NCI-H187 (cell line): ENCODE measurements around the gene PASK.

Experiments used
- DNase-seq, 2 experiments: peaks; one replicate each; lab custom pipeline; 2025; lab: John Stamatoyannopoulos, UW

The PASK gene

DNA sequence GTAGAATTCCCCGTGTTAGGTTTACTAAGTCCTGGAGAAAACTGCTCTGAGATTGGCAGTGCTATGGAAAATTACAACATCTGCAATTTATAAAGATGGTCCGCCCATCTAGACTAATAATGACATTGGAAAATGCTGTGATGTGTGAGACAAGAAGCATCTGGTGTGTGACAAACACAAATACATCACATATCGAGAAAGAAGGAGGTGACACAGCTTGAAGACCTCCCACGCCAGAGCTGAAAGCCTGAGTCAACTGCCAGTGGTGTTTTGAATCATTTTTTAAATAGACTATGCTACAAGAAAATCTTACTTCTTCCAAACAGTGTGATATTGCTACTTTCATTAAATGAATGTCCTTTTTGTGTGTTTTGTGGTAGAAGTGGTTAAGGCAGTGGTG lies 30.6 kb upstream of the PASK start:
- no peak for DNase-seq

DNA sequence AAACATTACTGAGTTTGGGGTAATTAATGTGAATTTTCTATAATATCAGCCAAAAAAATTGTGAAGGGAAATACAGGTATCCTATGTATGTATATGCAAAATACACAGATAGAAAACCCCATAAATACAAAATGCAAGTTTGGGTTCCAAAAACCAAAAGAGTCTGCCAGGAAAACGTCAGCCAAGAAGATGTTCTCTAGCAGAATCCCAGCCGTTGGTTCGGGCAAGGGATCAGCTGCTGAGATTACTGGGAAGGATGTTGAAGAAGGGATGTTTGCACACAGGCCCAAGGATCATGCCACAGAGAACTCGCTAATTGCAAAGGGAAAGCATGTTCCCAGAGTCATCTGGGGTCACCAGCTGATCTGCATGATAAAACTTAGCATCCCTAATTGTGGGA lies 29.7 kb upstream of the PASK start:
- DNase-seq = no peak

DNA sequence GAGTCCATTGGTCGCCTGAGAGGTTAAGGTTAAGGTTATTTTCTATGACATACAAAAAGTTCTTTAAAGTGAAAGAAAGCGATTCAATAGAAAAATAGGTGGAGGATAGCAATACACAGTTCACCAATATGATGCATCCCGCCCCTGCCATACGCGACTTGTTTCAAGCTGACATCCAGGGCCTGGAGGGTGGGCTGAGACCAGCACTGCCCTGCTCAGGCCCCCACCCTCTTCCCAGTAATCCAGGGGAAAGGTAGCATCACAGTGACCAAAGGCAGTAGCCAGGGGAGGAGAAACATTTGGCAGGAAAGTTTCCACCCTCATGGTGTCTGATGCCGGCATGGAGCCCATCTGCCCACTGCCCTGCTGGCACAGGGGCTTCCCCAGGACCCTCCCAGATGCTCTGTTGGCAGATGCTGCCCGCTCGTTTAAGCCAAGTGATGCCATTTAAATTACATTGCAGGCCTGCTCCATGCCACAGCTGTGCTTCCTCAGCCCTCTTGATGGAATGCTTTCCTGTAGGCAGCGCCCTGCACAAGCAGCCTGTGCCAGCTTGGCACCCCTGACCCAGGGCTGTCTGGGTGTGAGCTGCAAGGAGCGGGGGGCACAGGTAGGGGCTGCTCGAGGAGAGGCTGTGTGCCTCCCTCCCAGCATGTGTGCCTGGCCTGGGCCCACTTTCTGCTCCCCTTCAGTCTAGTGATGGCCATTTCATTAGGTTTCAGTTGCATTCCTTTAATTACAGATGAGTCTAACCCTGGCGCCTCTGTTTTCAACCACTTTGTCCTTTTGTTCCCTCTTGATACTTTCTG lies 28.5 kb upstream of the PASK start:
- no peak for DNase-seq

DNA sequence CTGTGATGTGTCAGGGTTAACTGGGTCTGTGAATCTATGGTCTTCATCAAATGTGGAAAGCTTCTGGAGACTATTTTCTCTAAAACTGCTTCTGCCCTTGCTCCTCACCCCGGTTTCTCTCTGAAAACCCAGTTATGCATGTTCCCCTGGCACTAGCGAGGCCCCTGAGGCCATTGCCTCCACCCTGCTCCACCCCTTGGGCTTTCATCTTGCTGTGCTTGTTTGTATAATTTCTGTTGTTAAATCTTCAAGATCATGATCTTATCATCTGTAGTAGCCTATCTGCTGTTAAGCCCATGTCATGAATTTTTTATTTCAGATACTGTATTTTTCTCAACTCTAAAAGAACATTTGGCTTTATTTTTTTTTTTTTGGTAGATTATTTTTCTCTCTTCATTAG lies 24.3 kb upstream of the PASK start:
- DNase-seq = no peak

DNA sequence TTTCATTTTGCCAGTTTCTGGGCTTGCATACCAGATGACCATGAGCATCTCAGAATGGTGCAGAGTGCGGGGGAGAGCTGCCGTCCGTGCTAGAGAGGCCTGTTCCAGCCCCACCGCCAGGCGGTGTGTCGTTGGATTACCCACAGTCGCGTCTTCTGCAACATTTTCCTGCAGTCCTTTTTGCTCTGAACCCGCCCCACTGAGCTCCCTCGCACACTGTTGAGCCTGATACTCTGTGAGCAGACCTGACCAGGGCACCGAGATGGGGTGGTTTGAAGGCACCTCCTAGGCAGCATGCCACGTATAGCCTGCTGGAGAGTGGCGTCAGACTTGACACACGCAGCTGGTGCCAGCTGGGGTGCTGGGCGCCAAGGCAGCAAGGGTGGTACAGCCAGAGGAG lies 19.1 kb upstream of the PASK start:
- no peak for DNase-seq

DNA sequence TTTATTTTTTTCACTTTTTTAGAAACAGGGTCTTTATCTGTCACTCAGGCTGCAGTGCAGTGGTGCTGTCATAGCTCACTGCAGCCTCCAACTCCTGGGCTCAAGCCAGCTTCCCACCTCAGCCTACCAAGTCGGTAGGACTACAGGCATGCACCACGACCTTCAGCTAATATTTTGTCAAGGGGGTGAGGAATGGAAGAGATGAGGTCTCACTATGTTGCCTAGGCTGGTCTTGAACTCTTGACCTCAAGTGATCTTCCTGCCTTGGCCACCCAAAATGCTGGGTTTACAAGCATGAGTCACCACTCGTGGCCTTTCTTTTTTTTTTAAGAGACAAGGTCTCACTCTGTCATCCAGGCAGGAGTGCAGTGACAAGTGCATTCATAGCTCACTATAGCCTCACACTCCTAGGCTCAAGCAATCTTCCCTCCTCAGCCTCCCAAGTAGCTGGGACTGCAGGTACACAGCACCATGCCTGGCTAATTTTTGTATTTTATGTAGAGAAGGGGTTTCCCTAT lies 14.4 kb upstream of the PASK start:
- DNase-seq = no peak

DNA sequence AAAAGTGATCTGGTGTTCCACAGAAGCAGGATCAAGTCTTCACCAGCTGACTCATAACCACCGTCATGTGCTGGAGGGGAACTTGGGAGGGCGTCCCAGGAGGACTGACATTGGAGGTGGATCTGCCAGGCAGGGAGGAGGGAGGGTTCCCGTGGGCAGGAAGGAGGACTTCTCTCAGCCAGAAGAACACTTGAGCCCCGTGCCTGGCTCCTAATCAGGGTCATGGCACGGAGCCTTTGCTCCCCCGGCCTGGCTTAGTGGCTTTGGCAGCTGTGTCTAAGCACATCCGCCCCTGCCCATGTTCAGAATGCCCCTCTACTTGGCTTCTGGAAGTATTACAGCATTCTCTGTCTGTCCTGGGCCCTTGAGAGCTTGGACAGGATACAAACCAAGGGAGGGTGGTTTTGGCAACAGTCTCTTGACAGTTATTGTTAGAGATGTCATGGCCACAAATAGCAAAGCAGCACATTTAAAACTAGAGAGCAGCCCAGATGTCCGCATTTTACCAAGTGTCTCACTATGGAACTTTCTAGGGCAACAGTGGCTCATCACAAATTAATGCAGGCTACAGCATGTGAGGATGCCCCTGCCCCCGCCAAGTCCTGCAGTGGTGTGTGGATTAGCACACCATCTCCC lies 12.5 kb upstream of the PASK start:
- DNase-seq = no peak

DNA sequence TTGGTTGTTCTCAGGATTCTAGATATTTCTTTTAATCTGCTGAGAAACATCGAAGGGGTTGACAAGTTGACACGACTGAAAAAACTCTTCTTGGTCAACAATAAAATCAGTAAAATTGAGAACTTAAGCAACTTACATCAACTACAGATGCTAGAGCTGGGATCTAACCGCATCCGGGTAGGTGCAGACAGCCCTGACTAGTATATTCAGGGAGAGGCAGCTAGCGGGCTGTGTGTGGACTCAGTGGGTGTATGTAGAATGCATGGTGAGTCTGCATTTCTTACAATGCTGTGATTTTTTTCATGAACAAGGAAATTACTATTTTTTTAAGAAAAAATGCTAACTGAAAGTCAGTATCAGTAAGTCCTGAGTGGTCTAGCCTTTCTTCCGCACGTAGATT lies 11.0 kb upstream of the PASK start:
- no peak for DNase-seq

DNA sequence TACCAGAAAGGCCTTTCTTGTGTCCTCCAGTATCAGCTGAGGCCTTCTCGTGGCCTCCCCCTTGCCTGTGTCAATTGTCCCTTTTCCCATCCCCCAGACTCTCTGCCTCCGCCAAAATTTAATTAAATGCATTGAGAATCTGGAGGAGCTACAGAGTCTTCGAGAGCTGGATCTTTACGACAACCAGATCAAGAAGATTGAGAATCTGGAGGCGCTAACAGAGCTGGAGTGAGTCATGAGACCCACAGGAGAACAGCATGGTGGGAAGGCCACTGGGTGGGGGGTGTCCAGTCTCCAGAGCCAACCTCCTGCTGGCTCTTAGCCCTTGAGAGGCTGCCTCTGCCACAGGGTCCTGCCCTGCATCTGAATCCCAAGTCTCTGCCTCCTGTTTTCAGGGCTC lies 9.8 kb upstream of the PASK start:
- DNase-seq = no peak

DNA sequence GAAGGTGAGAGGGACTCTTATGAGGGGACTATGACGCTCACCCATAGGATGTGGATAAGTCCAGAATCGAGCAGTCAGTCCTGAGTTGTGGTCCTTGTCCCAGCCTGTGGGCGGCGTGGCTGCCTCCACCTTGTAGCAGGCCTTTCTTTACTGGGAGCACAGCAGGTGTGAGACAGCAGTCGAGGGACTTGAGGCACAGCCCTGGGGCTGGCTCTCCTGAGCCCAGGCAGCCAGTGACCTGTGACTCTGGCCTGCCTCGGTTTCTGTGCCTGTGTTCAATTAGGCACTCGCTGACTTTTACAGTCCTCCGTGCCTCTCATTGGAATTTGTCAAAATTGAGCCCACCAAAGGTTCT lies 9.3 kb upstream of the PASK start:
- DNase-seq = no peak

DNA sequence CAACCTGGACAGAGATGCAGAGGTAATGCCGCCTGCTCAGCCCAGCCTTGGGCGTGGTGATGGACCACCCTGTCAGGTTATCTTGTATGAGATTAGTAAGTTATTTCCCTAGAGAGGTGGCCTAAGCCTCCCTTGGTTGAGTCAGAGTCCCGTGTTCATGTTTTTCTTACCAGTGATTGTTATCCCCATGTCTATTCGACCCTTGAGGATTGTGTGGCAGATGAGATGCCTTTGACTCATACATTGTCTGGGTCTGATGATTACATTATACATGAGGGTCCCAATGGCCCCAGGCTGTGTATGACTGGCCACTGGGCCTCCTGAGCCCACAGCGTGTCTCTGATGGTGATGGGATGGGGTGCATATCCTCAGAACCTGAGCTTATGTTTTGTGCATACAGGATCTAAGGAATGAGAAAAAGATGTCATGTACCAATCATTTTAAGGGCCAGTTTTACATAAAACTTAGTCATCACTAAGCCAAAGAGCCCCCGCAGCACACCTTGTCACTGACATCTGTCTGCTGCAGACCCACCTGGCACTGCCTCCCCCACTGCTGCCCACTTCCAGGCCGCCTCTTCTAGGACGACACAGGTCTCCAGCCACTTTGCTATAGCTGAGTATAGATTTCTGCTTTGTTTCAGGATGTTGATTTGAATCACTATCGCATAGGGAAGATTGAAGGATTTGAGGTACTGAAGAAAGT lies 8.7 kb upstream of the PASK start:
- DNase-seq = no peak

DNA sequence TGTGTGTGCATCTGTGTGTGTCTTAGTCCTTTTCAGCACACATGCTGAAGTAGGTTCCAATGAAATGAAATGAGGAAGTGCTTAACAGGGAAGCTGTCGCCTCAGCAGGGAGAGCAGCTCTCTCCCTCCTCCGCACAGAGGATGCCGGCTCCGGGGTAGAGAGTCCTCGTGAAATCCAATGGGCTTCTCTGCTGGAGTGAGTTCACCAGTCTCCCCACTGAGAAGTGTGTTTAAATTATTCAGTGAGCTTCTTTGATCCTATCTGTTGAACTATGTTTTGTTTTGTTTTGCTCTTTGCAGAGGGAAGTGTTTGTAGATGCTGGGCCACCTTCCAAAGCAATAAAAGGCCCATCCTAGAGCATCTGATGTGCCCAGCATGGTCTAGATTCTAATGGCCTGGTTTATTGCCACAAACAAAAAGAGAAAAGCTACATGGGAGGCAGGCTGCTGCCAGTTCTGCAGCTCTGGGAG lies 7.7 kb upstream of the PASK start:
- DNase-seq = no peak

DNA sequence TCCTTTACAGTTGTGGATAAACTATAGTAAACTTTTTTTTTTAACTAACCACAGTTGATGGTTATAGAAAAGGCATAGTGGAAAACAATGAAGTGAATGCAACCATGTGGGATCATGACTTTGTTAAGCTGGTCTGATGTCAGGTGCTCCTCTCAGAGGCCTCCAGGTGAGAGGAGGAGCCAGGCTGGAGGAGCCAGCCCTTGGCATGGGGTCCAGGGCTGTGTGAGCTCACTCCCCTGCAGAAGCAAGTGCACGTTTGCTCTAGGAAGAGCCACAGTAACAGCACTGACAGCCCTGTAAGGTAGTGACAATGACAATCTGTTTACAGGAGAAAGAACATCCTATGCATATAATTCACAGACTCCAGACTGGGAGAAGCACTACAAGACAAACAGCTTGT lies 6.7 kb upstream of the PASK start:
- no peak for DNase-seq

DNA sequence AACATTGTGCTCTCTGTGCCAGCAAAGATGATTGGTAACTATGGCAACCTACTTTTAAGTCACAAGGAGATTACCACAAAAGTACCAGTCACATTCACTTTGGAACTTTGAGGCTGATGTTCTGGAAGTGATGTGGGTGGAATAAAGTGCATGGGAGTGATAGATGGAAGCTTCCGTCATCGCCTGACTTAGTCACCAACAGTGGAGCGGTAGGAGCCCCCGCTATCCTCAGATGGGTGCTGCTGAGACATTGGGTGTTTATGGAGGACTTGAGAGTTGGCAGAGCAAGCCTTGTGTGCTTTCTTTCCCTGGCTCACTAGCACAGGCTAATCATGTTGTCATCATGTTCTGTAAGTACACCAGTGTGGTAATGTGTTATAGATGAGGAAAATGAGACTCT lies 5.6 kb upstream of the PASK start:
- DNase-seq = no peak

DNA sequence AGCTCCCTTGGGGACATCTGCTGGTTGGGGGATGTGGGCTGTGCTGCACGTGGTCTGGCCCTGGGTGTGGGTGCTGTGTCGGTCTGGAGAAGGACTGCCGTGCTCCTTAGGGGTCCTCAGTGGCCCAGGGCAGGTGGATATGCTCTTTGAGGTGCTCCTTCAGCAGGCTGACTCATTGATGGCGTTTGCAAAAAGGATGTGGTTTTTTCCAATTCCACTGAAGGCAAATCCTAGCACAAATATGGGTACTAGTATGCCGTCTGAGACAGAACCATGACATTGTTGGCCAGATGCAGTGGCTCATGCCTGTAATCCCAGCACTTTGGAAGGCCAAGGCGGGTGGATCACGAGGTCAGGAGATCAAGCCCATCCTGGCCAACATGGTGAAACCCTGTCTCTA lies 4.3 kb upstream of the PASK start:
- DNase-seq = no peak

DNA sequence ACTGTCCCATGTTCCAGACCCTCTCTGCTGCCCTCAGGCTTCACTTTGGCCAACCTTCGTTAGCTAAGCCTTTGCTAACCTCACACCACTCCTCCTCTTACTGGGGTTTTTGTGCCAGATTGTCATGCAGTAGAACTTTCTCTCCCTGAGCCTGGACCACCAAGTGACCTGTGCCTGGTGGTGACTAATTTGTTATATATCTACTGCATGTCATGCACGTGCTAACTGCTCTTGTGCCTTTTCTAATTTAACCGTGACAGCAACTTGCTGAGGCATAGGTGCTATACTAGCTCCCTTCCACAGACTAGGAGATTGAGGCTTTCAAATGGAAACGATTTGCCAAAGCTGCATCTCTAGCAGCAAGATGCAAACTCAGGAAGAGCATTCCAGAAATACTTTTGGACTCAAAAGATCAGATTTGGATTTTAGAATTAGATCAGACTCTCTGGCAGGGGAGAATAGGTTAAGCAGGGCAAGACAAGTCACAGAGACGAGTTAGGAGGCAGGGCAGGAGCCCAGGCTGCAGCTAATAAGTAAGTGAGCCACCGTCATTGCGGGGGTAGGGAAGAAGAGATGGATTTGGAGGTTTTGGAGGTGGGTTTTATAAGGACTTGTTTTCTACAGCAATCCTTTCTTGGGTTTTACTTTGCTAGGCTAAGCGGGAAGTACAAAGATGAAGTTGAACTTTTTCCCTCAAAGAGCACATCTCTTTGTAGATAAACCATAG lies 2.8 kb upstream of the PASK start:
- DNase-seq = no peak

DNA sequence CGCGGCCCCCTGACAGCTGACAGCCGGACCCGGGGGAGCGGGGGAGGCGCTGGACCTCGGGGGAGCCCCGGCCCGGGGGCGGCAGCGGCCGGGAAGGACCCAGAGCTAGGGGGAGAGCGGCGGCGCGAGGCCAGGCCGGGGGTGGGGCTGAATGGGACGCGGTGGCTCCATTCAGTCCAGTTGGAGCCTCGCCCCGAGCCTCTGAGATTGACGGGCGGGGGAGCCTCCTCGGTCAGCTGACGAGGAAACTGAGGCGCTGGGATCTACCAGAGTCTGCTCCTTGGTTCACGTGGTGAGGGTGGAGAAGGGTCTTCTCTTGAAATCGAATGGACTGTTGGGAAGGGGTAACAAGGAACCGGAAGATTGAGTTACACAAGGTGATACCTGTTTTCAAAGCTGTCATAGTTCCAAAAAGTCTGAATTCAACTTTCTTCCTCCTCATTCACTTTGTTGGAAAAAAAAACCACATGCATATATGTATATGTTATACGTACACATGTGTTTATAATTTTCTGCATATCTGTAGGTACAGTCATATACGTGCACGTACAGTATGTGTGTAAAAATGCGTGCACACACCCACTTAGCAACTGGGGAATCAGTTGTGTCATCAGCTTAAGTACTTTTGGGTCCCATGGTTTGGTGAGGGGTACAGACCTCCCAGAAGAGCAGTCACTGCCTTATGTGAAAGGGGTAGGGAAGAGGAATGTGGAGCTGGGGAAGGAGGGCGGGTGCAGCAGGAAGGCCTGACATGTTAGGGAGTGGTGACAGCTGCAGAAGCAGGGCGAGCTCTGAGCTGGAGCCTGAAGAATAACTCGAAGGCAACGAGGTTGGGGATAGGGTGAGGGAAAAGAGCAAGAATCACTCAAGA lies 1.6 kb upstream of the PASK start:
- DNase-seq = no peak

DNA sequence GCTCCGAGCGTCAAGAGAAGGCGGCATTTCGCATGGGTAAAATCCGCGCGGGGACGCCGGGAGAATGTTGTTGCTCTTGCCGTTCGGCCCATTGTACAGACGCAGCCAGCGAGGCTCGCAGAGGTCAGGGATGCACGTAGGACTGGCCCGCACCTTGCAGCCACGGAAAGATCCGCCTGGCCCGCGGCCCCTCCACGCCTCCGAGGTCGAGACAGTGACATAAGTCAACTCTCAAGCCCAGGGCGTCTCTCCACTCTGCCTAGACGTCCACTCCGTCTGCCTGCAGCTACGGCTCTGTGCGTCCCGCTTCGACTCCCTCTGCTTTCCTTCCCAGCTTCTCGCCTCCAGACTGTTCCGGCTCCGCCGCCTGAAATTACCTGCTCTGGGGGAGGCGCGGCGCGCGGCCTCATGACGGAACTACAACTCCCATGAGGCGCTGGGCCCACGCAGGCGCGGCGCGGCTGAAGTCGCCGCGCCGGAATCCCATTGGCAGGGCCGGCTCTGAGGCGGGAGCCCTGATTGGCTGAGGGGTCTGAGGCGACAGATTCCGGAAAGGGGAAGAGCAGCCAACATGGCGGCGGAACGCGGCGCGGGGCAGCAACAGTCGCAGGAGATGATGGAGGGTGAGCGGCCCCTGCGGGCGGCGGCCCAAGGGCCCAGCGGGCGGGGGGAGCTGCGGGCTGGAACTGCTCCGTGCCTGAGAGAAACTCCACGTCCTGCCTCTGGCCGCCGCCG lies 820 bp upstream of the PASK start, which contains the start of gene PPP1R7:
Gene PPP1R7, plus strand, starts transcription at position 543 of the 735 bp plus-strand sequence. Its CDS starts 29 bp downstream, at position 572.
- DNase-seq = peak; percentile 66 to 80

DNA sequence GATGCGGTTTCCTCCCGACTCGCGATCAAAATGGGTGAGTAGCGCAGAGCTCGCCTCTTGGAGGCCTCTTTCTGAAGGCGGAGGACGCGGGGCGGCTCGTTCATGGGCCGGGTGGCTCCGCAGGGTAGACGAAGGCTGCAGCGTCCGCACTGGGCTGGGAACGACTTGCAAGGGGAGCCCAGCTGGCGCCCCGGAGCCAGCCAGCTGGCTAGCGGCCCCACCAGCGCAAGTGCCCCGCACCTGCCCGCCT lies 328 bp upstream of the PASK start:
- no peak for DNase-seq

DNA sequence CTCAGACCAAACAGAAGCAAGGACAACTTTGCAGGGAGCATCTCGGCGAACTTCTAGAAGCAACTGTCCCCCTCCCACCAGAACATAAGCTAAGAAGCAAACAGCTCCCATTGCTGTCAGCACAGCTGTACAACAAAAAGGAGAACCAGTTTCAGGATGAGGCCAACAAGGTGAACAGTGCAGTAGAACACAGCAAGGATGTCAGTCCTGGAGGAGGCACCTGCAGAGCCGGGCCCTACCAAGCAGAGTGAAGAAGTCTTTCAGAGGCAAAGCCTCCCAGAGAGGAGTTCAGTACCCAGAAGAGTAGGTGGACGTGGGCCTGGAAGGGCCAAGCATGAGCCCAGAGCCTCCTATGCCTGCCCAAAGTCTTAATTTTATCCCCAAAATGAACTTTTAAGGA lies 1.0 kb downstream of the PASK start:
- no peak for DNase-seq

DNA sequence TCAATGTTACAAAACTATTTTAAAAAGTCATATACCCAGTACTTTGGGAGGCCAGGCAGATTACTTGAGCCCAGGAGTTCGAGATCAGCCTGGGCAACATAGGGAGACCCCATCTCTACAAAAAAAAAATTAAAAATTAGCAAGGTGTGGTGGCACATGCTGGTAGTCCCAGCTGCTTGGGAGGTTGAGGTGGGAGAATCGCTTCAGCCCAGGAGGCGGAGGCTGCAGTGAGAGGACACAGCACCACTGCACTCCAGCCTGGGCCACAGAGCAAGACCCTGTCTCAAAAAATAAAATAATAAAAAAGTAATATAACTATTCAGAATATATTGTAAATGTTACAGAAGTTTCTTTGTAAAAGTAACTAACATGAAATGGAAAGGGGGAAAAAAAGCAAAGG lies 1.9 kb downstream of the PASK start:
- no peak for DNase-seq
